ENCODE measurements around the gene IRX4.

The IRX4 gene

DNA sequence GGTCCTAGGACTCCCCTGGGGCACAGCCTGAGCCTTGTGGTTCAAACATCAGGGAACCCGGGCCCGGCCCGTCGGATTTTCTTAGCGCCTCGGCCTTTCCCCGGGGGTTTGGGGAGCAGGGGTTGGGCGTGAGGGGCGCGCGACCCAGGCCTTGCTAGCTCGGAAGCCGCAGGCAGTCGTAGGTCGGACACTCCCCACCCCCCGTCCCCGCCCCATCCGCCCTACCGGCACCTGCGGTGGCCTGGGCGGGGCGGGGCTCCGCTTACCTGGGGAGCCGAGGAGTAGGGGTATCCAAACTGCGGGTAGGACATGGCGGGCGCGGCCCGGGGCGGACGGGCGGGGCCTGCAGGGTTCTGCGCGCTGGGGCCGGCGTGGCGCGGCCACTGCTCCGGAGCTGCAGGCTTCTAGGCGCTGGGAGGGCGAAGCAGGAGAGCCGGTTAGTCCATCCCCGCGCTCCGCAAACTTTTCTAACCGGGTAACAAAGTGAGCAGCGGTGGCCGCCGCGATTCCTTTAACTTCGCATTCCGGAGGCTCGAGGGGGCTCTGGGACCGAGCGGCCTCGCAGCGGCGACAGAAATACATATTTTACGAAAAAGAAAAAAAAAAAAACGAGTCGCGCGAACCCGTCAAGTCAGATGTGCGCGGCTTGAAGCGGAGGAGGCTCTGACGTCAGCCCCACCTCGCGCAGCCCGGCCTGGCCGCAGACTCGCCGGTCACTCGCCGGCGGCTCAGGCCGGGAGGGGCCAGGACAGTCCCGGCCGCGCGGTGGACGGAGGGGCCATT is at the start of gene IRX4:
Gene IRX4, minus strand, starts transcription at position 589 of the 783 bp plus-strand sequence. Its CDS starts 278 bp downstream, at position 311.
- DNase-seq = no peak

DNA sequence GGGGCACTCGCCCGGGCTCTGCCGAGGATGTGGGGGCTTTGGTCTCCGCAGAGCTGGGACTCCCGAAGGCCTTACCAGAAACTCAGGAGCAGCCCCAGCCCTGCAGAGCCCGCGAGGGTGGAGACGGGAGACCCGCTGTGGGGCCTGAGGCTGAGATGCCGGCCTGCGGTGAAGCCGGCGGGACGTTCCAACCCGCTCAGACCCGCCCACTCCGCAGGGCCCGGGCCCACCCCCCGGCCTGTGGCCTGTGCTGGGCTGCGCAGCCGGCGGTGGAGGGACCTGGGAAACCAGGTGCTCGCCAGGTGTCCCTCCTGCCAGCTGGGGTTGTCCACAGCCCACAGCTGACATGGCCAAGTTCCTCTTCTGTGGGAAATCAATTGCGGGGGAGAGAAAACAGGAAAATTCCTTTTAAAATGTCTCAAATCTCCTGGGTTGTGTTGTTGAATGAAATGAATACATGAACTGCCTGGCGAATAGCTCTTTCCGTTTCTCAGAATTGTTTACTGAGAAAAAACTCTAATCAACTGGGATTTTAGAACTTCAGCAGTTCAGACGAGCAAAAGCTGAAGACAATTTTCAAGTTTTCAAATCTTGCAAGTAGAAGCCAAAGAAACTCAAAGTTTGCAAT is 49.0 kb upstream of the IRX4 start:
- no peak for DNase-seq

DNA sequence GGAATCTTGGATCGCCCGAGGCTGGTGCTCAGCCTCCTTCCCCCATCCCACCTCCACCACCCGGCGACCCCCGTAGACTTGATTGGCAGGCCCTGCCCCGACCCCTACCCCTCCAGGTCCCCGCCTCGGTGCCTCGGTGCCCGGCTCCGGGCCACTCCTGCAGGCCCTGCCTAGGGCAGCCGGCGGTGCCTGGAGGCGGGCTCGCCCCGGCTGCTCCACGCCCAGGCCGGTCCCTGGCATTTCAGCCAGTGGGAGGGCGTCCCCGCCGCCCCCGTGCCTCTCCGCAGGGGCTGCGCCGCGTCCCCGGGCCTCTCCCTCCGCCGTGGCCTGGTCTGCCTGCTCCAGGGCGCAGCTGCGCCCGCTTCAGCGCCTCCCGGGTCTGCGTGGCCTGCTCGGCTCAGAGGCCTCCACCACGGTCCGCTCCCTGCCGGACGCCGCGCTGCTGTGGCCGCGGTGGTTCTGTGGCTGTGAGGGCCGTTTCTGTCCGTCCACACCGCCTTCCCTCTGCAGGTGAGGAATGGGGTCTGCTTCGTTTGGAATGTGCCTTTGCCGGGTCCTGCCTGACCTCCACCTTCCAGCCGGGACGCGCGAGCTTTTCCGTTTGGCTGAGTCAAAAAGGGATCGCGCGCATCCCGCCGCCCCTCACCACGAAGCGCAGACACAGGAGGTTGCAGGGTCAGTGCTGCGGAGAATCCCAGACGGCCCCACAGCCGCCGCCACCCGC is 48.3 kb upstream of the IRX4 start:
- DNase-seq = no peak

DNA sequence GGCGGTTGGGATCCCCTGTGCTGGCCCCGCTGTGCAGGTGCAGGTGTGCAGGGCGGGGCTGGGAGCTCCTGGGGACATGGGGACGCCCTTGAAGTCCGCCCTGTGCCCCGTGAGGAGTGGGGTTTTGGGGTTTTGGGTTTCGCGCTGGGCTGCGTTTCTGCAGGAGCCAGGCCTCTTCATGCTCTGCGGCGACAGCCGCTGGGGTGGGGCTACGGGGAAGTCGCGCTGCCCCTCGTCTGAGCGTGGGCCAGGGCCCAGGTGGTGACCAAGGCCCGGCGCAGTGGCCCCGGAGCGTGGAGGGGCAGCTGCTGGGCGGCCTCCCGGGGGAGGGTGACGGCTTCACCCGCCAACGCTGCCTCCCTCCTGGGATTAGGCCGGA is 47.8 kb upstream of the IRX4 start:
- no peak for DNase-seq

DNA sequence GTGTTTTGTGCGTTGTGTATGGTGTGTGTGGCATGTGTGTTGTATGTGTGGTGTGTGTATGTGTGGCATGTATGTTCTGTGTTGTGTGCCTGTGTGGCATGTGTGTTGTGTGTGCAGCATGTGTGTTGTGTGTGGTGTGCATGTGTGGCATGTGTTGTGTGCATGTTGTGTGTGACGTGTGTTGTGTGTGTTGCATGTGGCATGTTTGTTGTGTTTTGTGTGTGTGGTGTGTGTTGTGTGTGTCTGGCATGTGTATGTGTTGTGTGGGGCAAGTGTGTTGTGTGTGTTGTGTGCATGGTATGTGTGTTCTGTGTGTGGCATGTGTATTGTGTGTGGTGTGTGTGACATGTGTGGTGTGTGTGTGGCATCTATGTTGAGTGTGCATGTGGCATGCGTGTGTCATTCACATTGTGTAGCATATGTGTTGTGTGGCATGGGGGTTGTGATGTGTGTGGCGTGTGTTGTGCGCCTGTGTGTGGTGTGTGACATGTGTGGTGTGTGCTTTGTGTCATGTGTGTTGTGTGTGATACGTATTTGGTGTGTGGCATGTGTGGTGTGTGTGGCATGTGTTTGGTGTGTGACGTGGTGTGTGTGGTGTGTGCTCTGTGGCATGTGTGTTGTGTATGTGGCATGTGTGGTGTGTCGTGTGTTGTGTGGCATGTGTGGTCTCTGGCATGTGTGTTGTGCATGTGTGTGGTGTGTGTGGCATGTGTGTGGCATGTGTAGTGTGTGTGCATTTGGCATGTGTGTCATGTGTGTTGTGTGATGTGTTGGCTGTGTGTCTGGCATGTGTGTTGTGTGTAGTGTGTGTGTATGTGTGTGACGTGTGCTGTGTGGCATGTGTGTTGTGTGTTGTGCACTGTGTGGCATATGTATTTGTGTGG is 46.6 kb upstream of the IRX4 start:
- DNase-seq = no peak

DNA sequence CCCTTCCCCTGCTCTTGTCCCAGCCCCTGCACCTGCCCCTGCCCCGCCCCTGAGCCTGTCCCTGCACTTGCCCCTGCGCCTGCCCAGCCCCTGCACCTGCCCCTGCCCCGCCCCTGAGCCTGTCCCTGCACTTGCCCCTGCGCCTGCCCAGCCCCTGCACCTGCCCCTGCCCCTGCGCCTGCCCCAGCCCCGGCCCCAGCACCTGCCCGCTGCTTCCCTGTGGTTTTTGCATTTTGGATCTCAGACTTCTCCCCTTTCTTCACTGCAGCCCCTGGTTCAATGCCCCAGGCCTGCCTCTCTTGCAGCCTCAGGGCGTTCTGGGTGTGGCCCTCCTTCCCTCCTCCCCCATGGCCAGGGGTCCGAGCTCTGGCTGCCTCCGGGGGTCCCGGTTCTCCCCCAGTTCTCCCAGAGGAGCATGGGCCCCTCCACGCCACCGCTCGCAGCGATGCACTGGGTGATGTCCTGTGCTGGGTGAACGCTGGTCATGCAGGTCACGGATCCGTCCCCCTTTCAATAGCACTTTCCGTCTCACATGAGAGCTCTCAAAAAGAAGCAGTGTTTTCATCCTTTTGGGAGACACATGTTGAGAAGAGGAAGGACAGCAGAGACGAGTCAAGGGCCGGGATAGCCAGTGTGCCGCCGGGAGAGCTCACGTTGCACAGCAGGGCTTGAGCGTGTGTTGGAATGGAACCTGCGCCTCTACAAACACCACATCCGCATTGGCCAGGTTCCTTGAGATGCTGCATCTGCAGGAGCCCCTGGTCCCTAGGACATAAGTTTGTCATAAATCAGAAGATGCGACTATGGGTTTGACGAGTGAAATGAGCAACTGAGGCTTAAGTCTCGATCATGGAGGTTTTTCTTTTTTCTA is 44.0 kb upstream of the IRX4 start:
- DNase-seq = no peak

DNA sequence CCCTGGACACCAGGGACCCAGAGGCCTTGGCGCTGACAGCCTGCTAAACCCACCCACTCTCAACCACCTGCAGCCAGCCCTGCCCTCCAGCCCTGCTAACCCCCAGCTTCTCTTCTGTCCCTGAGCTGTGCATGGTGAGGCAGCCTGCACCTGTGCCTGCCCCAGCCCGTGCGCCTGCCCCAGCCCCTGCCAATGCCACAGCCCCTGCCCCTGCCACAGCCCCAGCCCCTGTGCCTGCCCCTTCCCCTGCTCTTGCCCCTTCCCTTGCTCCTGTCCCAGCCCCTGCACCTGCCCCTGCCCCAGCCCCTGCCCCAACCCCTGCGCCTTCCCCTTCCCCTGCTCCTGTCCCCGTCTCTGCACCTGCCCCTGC is 43.3 kb upstream of the IRX4 start:
- no peak for DNase-seq

DNA sequence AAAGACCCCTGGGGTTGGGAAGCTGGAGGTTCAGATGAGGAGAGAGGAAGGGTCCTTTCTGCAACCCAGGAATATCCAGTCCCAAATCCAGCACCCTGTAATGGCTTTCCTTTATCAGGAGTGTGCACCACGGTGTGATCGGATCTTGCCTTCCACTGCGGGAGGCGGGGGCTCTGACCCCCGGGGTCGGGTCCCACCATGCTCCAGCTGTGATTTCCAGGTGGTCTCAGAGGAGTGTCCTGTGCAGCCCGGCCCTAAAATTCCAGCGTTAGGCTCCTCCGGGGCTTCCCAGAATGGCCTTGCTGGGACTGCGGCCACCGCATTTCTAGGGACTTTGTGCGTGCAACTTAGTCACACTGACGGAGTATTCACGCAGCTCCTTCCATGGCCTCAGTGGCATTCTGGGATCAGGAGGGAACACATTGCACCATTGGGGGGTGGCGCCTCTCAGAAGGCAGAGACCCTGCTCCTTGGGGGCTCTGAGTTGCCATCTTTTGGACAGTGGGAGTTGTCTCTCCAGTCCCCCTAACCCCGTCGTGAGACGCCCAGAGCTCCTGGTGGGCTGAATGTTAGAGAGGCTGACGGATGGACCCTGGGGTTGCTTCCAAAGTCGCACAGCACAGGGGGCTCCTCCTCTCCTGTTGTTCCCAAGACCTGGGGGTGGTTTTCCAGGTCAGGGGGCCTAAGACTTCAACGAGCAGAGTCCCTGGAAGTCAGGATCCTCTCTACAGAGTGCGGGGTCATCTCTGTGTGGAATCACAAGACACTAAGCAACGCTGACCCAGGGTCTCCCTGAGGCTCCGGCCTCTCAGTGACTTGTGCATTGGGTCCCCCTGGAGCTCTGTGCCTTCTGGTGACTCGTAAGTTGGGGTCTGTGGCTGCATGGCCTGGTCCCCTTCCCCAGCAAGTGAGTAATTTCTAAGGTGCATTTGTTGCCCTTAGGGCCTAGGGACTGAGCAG is 42.7 kb upstream of the IRX4 start:
- no peak for DNase-seq

DNA sequence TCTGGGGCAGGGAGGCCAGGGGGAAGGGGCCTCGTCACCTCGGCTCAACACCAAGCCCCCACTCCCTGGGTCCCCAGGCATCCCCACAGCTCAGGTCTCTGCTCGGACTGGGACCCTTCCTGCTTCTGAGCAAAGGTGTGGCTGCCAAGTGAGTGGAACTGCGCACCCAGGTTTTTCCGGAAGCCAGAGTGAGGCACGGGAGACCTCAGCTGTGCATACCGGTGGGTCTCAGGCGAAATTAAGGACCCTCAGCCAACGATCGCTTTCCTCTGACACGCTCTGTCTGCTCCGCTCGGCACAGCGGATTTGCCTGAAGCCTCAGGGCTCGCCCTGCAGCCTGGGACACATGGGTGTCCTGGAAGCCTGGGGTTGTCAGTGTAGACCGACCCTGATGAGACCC is 41.0 kb upstream of the IRX4 start:
- no peak for DNase-seq

DNA sequence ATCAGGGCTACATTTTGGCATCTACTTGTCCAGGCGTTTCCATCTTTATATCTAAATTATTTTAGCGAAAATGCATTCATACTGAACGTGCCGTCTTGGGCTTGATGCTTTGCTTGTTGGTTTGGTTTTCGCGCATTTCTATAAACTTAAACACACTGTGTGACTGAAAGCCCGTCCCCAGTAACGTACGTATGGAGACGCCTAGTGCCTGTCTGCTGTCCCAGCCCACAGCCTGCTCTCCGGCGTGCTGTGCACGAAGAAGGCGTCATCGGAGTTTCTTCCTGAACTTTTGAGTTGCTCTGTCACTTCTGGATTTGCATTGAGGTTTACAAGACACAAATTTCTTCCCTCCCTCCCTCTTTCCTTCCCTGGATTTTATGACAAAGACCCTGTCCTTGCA is 40.6 kb upstream of the IRX4 start:
- no peak for DNase-seq

DNA sequence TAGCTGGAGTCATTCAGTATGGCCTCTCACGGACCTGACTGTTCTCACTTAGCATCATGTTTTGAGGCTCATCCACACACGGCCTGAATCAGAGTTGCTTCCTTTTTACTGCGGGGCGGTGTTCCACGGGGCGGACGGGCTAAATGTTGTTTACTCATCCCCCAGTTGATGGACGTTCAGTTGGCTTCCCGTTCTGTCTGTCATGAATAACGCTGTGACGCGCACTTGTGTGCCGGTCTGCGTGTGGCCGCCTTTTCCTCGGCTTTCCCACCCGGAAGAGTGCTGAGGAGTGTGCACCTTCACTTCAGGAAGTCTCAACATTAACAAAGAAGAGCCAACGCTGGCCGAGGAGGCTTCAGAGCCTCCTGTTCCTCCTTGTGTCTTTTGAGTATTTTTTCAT is 39.0 kb upstream of the IRX4 start:
- DNase-seq = no peak

DNA sequence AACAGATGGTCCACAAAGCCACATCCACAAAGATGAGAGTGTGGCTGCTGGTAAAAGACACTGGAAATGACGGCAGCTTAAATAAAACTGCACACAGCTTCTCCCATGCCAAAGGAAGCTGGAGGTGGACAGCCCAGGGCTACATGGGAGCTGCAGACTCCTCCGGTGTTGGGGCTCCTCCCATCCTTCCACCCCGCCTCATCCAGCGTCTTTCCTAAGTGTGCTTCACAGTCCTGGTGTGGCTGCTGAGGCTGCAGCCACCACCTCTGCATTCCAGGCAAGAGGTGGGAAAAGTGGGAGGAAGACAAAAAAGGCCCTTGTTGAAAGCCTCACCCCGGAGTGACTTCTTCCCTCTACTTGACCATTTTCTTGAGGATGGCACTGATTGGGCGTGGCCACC is 37.0 kb upstream of the IRX4 start:
- DNase-seq = no peak

DNA sequence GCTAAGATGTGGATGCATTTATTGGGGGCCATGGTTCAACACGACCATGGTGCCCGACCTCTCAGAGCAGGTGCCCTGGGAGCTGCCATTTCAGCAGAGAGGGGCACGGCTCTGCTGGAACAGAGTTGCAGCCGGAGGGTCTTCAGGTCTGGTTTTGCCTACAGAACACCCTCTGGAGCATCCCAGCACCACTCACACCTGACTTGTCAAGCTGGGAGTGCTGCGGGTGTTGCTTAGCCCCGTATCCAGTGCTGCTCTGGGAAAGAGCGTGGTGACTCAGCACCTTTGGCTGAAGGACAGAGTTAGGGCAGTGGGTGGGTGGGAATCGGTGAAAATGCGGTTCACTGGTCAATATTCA is 36.5 kb upstream of the IRX4 start:
- DNase-seq = no peak

DNA sequence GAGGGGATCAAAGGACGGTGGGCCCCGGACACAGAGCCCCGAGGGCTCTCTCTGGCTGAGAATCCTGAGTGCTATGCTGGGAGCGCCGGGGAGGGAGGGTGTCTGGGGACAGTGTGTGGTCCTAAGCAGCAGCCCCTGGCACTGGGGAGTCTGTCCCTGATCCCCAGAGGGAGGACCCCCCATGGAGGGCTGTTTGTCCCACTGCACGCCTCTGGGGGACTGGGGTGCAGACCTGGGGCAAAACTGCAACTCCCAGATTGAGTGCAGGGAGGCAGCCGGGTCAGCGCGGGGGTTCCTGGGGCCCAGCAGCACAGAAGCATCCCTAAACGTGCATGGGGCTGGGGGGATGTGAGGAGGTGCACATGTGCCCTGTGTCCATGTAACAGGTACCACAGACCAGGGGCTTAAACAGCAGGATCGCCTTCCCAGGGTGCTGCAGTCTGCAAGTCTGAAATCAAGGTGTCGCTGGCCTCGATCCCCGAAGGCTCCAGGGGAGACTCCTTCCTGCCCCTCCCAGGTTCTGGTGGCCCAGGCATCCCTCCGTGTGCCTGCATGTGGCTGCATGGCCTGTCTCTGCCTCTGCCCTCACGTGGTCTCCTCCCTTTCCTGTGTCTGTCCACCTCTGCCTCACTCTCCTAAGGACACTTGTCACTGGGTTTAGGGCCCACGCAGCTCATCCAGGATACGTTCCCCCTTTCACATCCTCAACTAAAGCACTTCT is 35.9 kb upstream of the IRX4 start:
- DNase-seq = no peak

DNA sequence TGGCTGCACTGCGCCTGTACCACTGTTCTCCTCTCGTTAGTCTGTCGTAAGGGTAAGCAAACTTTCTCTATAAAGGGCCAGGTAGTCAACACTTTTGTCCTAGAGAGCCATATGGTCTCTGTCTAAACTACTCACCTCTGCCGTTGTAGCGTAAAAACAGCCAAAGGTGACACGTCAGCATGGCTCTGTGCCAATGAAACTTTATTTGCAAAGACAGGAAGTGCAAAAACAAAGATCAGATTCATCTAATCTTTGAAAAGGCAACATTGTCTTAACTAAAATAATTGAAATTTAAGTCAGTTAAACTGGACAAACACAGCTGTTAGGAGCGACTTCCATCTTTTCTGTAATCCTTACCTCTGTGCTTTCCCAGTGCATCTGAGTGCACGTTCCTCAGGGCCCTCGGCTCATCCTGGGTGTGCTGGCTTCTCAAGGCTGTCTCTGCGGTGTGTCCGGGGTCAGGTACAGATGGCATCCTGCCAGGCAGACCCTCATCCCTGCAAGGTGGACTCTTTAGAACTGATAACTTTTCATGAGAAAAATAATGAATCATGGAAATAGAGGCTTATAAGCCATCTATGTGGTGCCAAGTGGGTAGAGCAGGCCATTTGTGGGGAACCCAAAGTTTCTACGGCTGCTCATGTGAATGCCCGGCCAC is 35.2 kb upstream of the IRX4 start:
- no peak for DNase-seq

DNA sequence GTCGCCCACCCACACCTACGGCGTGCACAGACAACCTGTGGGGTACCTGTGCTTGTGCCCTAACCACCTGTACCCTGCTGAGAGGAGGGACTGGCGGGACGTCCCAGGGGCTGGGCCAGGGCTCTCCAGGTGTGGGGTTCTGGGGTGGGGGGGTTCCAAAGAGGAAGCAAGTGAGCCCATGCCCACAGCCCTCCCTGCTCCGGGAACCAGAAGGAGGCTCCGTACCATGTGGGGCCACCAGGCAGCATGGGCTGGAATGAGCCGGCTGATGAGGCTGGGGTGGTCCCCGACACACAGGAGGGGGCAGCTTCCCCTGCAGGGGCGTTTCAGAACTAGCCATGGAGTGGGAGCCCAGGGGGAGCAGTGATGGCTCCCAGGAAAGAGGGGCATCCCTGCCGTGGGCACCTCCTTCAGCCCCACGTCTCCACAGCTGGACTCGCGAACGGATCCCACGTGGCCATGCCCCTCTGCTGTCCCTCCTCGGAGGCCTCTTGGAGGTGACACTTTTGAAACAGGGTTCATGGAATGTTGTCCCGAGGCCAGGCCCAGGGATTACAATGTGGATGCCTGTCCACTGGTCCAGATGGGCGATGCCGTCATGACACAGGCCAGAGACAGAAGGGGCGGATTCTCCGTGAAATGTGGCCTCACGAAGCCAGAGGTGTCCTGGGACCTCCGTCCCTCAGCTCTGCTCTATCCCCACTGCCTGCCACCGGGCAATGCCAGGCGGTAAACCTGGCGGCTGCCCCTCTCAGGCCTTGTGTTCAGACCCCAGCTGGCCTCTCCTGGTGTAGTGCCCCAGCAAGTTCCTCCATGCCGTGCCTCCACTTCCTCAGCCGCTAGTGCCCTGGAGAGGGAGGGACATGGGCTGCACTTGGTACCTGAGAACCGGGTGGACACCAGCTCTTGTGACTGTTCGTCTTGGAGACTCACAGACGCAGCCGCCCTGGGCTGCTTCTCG is 33.6 kb upstream of the IRX4 start:
- DNase-seq = no peak

DNA sequence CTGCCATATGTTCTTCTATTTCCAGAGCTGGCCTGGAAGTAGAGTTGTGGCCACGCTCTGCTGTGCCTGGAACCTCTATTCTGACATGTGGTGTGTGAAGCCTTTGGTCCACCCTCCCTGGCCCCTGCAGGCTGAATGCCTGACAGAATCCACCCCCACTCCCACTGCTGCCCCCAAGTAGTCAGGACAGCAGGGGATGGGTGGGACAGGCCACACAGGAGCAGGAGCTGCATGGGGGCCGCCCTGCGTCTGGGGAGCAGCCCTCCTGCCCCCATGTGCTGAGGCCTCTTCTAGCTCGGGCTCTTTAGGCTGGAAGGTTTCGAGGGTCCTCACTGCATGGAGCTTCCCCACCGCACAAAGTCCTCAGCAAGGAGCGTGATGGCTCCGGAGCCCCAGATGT is 32.6 kb upstream of the IRX4 start:
- no peak for DNase-seq

DNA sequence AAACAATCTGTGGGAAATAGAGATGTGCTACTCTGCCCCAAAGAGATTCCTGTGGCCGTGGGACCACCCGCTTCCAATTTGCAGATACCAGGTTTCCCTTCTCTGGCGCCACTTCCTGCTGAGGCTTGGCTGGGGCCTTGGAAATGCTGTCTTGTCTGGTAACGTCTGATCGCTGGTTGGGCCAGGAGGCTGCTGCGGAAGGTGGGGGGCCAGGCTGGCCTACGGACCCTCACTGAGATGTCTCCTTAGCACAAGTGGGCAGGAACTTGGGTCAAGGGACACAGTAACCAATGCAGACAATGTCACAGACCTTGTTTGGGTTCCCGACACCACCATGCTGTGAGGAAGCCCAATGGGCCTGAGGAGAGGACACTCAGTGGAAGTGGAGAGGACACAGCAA is 31.7 kb upstream of the IRX4 start:
- no peak for DNase-seq

DNA sequence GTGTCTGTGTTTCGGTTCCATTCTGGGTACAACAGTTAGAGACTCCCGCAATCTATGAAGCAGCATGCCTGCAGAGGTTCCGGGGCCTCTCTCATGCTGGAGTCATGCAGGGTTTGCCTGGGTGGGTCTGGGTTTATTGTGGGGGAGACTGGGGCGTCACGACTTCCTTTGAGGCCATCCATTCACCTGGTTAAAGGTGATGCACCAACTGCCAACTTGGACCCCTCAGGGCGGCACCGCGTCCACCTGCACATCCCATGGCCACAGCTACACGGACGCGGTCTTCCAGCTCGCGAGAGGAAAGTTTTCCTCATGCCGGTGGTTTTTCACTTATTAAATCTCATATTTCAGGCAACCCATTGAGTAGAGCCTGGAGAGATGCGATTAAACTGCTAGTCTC is 30.9 kb upstream of the IRX4 start:
- no peak for DNase-seq

Data from NCI-H1092 treated with DMSO at 0.1 percent for 48 hours (cell line).